ENCODE measurements around the gene YIF1B.
A peak's percentile ranks its signal among the peaks of the same experiment; 100 is the strongest.

YIF1B gene

GRCh38 chr19:38337360-38337653 is 21.6 kb upstream of the YIF1B start:
- no peak for DNase-seq (ENCODE audit: low read depth, low spot score)
- H3K4me3 ChIP-seq = peak overlapping the region; percentile 98
- no peak for TF ChIP-seq EZH2 (IDR thresholded peaks at IDR 0.05)
- TF ChIP-seq POLR2AphosphoS5 (IDR thresholded peaks at IDR 0.05; ENCODE audit: borderline replicate concordance, low read depth, low read length) = no peak
- TF ChIP-seq FOXP2 (optimal IDR thresholded peaks at IDR 0.05; ENCODE audit: control extremely low read depth, extremely low read length, insufficient read depth) = no peak
- H3K36me3 ChIP-seq (ENCODE audit: insufficient read depth, low read length) = no peaks in the 10 kb centered on the region
- no peak overlapping the region for H3K27ac ChIP-seq
- H3K9me3 ChIP-seq (ENCODE audit: low read depth, low read length) = no peaks in the 10 kb centered on the region
- peak overlapping the region; percentile 60 for H3K9ac ChIP-seq (ENCODE audit: insufficient read length)

DNA sequence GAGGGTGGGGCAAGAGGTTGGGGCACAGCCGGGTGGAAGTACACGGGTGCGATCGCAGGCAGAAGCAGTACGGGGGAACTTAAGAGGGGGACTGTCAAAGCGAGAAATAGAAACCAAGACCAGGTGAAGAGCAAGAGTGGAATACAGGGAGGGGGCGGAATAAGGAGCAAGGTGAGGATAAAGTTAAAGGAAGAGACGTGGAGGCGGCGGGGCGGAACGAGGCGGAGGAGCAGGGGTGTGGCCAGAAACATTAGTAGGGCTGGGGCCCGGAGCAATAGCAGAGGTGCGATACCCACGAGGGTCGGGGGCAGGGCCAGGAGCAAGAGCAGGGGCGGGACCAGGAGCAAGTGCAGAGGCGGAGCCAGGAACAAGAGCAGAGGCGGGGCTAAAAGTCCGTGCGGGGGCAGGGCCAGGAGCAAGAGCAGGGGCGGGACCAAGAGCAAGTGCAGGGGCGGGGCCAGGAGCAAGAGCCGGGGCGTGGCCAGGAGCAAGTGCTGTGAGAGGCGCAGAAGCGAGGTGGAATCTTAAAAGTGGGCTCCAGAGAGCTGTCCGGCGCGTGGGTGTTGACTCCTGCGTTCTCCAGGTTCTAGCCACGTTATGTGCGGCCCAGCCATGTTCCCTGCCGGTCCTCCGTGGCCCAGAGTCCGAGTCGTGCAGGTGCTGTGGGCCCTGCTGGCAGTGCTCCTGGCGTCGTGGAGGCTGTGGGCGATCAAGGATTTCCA is 21.1 kb upstream of the YIF1B start:
- TF ChIP-seq EZH2 (IDR thresholded peaks at IDR 0.05) = no peak
- peak overlapping the region; percentile 64 for H3K9ac ChIP-seq (ENCODE audit: insufficient read length)
- peak; percentile 85 for DNase-seq (ENCODE audit: low read depth, low spot score)

GRCh38 chr19:38335949-38336637 is 20.3 kb upstream of the YIF1B start:
- TF ChIP-seq EZH2 (IDR thresholded peaks at IDR 0.05) (no peak), FOXP2 (optimal IDR thresholded peaks at IDR 0.05; ENCODE audit: control extremely low read depth, extremely low read length, insufficient read depth) (no peak), POLR2AphosphoS5 (IDR thresholded peaks at IDR 0.05; ENCODE audit: borderline replicate concordance, low read depth, low read length) (peak; percentile 2; the same call in 1 of the 2 replicates)
- H3K36me3 ChIP-seq (ENCODE audit: insufficient read depth, low read length) = no peaks in the 10 kb centered on the region
- H3K4me3 ChIP-seq = peak overlapping the region; percentile 98
- peak overlapping the region; percentile 64 for H3K9ac ChIP-seq (ENCODE audit: insufficient read length)
- peak overlapping the region; percentile 75 for H3K27ac ChIP-seq
- H3K9me3 ChIP-seq (ENCODE audit: low read depth, low read length) = no peaks in the 10 kb centered on the region
- peak; percentile 71 for DNase-seq (ENCODE audit: low read depth, low spot score)

More for the DNA sequence above, 21.1 kb upstream of the YIF1B start:
- H3K4me3 ChIP-seq = peak overlapping the region; percentile 98
- H3K36me3 ChIP-seq (ENCODE audit: insufficient read depth, low read length) = no peaks in the 10 kb centered on the region
- H3K27ac ChIP-seq = peak overlapping the region; percentile 75
- no peaks in the 10 kb centered on the region for H3K9me3 ChIP-seq (ENCODE audit: low read depth, low read length)

DNA sequence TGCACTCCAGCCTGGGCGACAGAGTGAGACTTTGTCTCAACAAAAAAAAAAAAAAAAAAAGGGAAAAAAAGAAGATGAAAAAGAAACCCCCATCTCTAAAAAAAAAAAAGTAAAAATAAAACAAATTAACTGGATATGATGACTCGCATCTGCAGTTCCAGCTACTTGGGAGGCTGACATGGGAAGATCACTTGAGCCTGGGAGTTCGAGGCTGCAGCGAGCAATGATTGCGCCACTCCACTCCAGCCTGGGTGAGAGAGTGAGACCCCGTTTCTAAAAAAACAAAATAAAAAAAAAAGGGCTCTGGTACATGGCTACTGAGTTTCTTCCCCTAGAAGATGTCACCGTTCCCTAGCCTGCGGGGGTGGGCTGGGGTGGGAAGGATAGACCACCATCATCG is 17.5 kb upstream of the YIF1B start:
- no peak for DNase-seq (ENCODE audit: low read depth, low spot score)
- Histone ChIP-seq H3K4me3 (no peak overlapping the region), H3K9ac (ENCODE audit: insufficient read length) (no peak overlapping the region), H3K27ac (no peak overlapping the region), H3K9me3 (ENCODE audit: low read depth, low read length) (no peaks in the 10 kb centered on the region), H3K36me3 (ENCODE audit: insufficient read depth, low read length) (no peaks in the 10 kb centered on the region)
- no peak for TF ChIP-seq EZH2 (IDR thresholded peaks at IDR 0.05)
- no peak for TF ChIP-seq FOXP2 (optimal IDR thresholded peaks at IDR 0.05; ENCODE audit: control extremely low read depth, extremely low read length, insufficient read depth)
- TF ChIP-seq POLR2AphosphoS5 (IDR thresholded peaks at IDR 0.05; ENCODE audit: borderline replicate concordance, low read depth, low read length) = no peak

GRCh38 chr19:38331728-38332127 is 16.0 kb upstream of the YIF1B start:
- Histone ChIP-seq H3K36me3 (ENCODE audit: insufficient read depth, low read length) (no peaks in the 10 kb centered on the region), H3K9ac (ENCODE audit: insufficient read length) (no peak overlapping the region), H3K4me3 (no peak overlapping the region), H3K9me3 (ENCODE audit: low read depth, low read length) (no peaks in the 10 kb centered on the region), H3K27ac (no peak overlapping the region)
- no peak for TF ChIP-seq POLR2AphosphoS5 (IDR thresholded peaks at IDR 0.05; ENCODE audit: borderline replicate concordance, low read depth, low read length)
- TF ChIP-seq FOXP2 (optimal IDR thresholded peaks at IDR 0.05; ENCODE audit: control extremely low read depth, extremely low read length, insufficient read depth) = no peak
- TF ChIP-seq EZH2 (IDR thresholded peaks at IDR 0.05) = no peak
- no peak for DNase-seq (ENCODE audit: low read depth, low spot score)

DNA sequence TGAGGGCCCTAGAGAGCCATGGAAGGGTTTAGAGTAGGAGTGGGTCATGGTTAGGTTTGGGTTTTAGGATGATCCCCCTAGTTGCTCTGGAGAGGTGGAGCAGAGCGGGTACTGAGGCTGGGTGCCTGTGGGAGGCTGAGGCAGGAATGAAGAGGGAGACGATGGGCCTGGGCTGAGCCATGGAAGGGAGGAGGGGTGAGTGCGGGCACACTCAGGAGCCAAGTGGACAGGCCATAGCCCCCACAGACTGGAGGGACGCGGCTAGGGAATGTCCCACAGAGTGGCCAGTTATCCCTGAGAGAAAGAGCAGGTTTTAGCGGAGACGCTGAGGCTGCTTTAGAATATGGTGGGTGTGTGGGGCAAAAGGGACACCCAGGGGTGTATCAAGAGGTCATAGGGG is 13.9 kb upstream of the YIF1B start:
- H3K9ac ChIP-seq (ENCODE audit: insufficient read length) = no peak overlapping the region
- TF ChIP-seq FOXP2 (optimal IDR thresholded peaks at IDR 0.05; ENCODE audit: control extremely low read depth, extremely low read length, insufficient read depth) (no peak), EZH2 (IDR thresholded peaks at IDR 0.05) (no peak), POLR2AphosphoS5 (IDR thresholded peaks at IDR 0.05; ENCODE audit: borderline replicate concordance, low read depth, low read length) (no peak)
- no peak for DNase-seq (ENCODE audit: low read depth, low spot score)
- H3K9me3 ChIP-seq (ENCODE audit: low read depth, low read length) = no peaks in the 10 kb centered on the region
- no peak overlapping the region for H3K4me3 ChIP-seq
- H3K36me3 ChIP-seq (ENCODE audit: insufficient read depth, low read length) = no peaks in the 10 kb centered on the region
- H3K27ac ChIP-seq = no peak overlapping the region

DNA sequence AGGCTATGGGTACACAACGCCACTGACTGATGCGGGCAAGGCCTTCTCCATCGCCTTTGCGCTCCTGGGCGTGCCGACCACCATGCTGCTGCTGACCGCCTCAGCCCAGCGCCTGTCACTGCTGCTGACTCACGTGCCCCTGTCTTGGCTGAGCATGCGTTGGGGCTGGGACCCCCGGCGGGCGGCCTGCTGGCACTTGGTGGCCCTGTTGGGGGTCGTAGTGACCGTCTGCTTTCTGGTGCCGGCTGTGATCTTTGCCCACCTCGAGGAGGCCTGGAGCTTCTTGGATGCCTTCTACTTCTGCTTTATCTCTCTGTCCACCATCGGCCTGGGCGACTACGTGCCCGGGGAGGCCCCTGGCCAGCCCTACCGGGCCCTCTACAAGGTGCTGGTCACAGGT is 10.8 kb upstream of the YIF1B start:
- Histone ChIP-seq H3K9ac (ENCODE audit: insufficient read length) (no peak overlapping the region), H3K27ac (no peak overlapping the region), H3K36me3 (ENCODE audit: insufficient read depth, low read length) (no peaks in the 10 kb centered on the region), H3K9me3 (ENCODE audit: low read depth, low read length) (no peaks in the 10 kb centered on the region), H3K4me3 (no peak overlapping the region)
- DNase-seq (ENCODE audit: low read depth, low spot score) = no peak
- TF ChIP-seq FOXP2 (optimal IDR thresholded peaks at IDR 0.05; ENCODE audit: control extremely low read depth, extremely low read length, insufficient read depth) (no peak), EZH2 (IDR thresholded peaks at IDR 0.05) (no peak), POLR2AphosphoS5 (IDR thresholded peaks at IDR 0.05; ENCODE audit: borderline replicate concordance, low read depth, low read length) (no peak)

DNA sequence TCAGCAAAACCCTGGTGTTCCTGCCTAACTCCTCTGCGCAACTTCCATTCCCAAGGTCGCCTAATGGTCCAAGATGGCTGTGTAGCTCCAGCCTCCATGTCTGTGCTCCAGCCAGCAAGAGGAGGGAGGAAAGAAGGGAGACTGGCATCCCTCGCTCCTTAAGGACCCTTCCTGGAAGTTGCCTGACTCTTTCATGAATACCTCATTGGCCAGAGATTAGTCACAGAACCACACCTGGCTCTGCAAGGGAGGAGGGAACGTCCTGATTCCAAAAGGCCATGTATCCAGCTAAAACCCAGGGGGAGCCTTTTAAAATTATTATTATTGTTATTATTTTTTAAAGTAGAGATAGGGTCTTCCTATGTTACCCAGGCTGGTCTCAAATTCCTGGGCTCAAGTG is 8.7 kb upstream of the YIF1B start:
- Histone ChIP-seq H3K27ac (no peak overlapping the region), H3K9ac (ENCODE audit: insufficient read length) (no peak overlapping the region), H3K9me3 (ENCODE audit: low read depth, low read length) (no peaks in the 10 kb centered on the region), H3K4me3 (no peak overlapping the region), H3K36me3 (ENCODE audit: insufficient read depth, low read length) (no peaks in the 10 kb centered on the region)
- DNase-seq (ENCODE audit: low read depth, low spot score) = no peak
- TF ChIP-seq EZH2 (IDR thresholded peaks at IDR 0.05) (no peak), FOXP2 (optimal IDR thresholded peaks at IDR 0.05; ENCODE audit: control extremely low read depth, extremely low read length, insufficient read depth) (no peak), POLR2AphosphoS5 (IDR thresholded peaks at IDR 0.05; ENCODE audit: borderline replicate concordance, low read depth, low read length) (no peak)

Measured in SK-N-MC (cell line).